Vagina (tissue), 2 donors: ENCODE data around the gene PALLD.

Experiments used
- CTCF ChIP-seq, 3 experiments: fragments of 450-650 bp in 2 of 3; fragments of 200-600 bp in 1 of 3; sonication (generic) in 1 of 3; IDR thresholded peaks; one replicate each; pipeline ENCODE4 v1.5.1; 2017 to 2019; ENCODE audit warnings: antibody characterized with exemption in 3 of 3, mild to moderate bottlenecking in 2 of 3, moderate library complexity in 2 of 3
- POLR2A ChIP-seq, 2 donors: fragments of 450-650 bp; IDR thresholded peaks; one replicate each; pipeline ENCODE4 v1.6.1; 2017; ENCODE audit warnings: antibody characterized with exemption in 2 of 2, mild to moderate bottlenecking in 2 of 2, moderate library complexity in 2 of 2
- POLR2AphosphoS5 ChIP-seq, 2 donors: sonication (generic); formaldehyde crosslinking; IDR thresholded peaks; one replicate each; pipeline ENCODE4 v1.9.0; 2017; ENCODE audit warnings: antibody characterized with exemption in 2 of 2, mild to moderate bottlenecking in 2 of 2, low read depth in 1 of 2; ENCODE audit not compliant: insufficient read depth in 1 of 2

GRCh38 chr4:168833881-168834280, 337.0 kb downstream of the PALLD start:
- TF ChIP-seq POLR2A (IDR thresholded peaks at IDR 0.05) (no peak), CTCF (IDR thresholded peaks at IDR 0.05) (no peak), POLR2AphosphoS5 (IDR thresholded peaks at IDR 0.05; ENCODE audit: insufficient read depth in 1 of 2, low read depth in 1 of 2) (no peak)
